ENCODE results near the gene KCNJ15. TPM values are rescaled to one million over a fixed set of nuclear protein-coding genes. Genes with fewer than 3 reads are reported as not detected.

The KCNJ15 gene
- total and polyA plus RNA-seq, 10 of the 15 experiments (the other 5 are each of a cell fraction or from before 2014, with no cell fraction given) = 0.05 to 2.7 (median 0.33) TPM; not detected in 6

DNA sequence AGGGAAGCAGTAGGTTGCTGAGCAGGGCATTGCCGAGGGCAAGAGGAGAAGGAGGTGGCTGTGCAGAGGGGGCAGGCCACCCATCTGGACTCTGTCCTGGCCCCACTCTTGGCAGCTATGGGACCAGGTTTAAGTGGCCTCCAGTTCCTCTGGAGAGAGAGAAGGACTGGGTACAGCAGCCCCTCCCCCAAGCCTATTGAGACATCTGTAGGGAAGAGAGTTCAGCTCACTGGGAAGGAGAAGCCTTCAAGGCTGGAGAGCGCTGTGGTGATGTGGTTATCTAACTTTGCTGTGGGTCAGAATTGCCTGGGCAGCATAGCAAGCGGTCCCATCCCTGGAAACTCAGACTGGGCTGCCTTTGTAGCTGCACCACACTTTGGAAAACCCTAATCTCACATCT lies 93.9 kb downstream of the KCNJ15 start:
- SMC1A ChIA-PET (ENCODE audit: uncharacterized antibody, unreplicated experiment) = interaction anchor here (0.8 to 4.9 kb wide), 9 partner anchors 78 to 191 kb away, joined by 3 to 90 read pairs (median 19); no protein-coding TSS in a partner anchor
- H3K9me3 ChIP-seq (replicated peaks; ENCODE audit: control insufficient read depth, insufficient read depth, low read length) = no peaks in the 10 kb centered on the region; the same call in 2 of the 3 replicates
- no peak overlapping the region for H2AFZ ChIP-seq (ENCODE audit: control insufficient read depth, low read depth, low read length)
- no peak for DNase-seq (ENCODE audit: low read depth, low spot score)
- BruUV-seq (replicated peaks) = no TSS peak
- no peak overlapping the region for H3K4me3 ChIP-seq
- intact Hi-C loops (cut with micrococcal nuclease; ENCODE audit: unreplicated experiment) (loop anchor here (5.0 kb wide), 1 partner anchor 83 kb away; no protein-coding TSS in a partner anchor), in situ Hi-C loops (cut with MboI) (loop anchor here (5.0 kb wide), 3 partner anchors 138 to 643 kb away; no protein-coding TSS in a partner anchor)
- TF ChIP-seq SMAD5 (IDR thresholded peaks at IDR 0.05; ENCODE audit: low read depth) (no peak), NFIC (IDR thresholded peaks at IDR 0.05; ENCODE audit: low read depth, low read length) (no peak), EGR1 (IDR thresholded peaks at IDR 0.05; ENCODE audit: borderline replicate concordance in 1 of 2, low read depth in 2 of 2, low read length in 2 of 2) (no peak), EZH2 (IDR thresholded peaks at IDR 0.05; ENCODE audit: borderline replicate concordance, control insufficient read depth, low read depth, low read length) (no peak), ATF2 (IDR thresholded peaks at IDR 0.05; ENCODE audit: low read length) (no peak), MEF2A (IDR thresholded peaks at IDR 0.05; ENCODE audit: insufficient read depth, low read depth, low read length) (no peak), POLR2AphosphoS5 (IDR thresholded peaks at IDR 0.05; ENCODE audit: low read length) (no peak), RFX5 (IDR thresholded peaks at IDR 0.05; ENCODE audit: low read depth, low read length) (no peak), CHD1 (IDR thresholded peaks at IDR 0.05; ENCODE audit: low read depth, low read length) (no peak), SP1 (IDR thresholded peaks at IDR 0.05; ENCODE audit: low read depth, low read length) (no peak), IKZF1 (conservative IDR thresholded peaks at IDR 0.05) (no peak), TAF1 (IDR thresholded peaks at IDR 0.05; ENCODE audit: borderline replicate concordance, low read depth, low read length) (no peak)
- TF ChIP-seq, protein P1, sequence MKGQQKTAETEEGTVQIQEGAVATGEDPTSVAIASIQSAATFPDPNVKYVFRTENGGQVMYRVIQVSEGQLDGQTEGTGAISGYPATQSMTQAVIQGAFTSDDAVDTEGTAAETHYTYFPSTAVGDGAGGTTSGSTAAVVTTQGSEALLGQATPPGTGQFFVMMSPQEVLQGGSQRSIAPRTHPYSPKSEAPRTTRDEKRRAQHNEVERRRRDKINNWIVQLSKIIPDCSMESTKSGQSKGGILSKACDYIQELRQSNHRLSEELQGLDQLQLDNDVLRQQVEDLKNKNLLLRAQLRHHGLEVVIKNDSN (IDR thresholded peaks at IDR 0.05; ENCODE audit: borderline replicate concordance, extremely low read length, insufficient read depth, low read depth, low read length) = no peak
- no peak overlapping the region for H3K27ac ChIP-seq (ENCODE audit: control insufficient read depth, insufficient read depth)
- H3K79me2 ChIP-seq (ENCODE audit: control insufficient read depth, insufficient read depth, low read length) = no peaks in the 10 kb centered on the region
- H3K27me3 ChIP-seq (replicated peaks in 1 of 2; ENCODE audit: control insufficient read depth in 2 of 2, insufficient read depth in 2 of 2, low read length in 1 of 2) = no peaks in the 10 kb centered on the region; a peak in 1 of 4 replicates
- no peak for ATAC-seq
- RAD21 ChIA-PET (ENCODE audit: unreplicated experiment) = interaction anchor here (0.8 to 7.4 kb wide), 9 partner anchors 57 to 639 kb away, joined by 3 to 110 read pairs (median 4); no protein-coding TSS in a partner anchor
- CTCF ChIA-PET = interaction anchor here (0.7 to 9.1 kb wide), 10 partner anchors 16 to 676 kb away, joined by 3 to 195 read pairs (median 25); no protein-coding TSS in a partner anchor
- POLR2A ChIA-PET = no interaction called here
- H4K20me1 ChIP-seq (ENCODE audit: control insufficient read depth, insufficient read depth) = no peaks in the 10 kb centered on the region
- no peak for FAIRE-seq
- H3K36me3 ChIP-seq (ENCODE audit: control insufficient read depth in 2 of 2, insufficient read depth in 2 of 2, low read length in 1 of 2) = no peaks in the 10 kb centered on the region
- no peaks in the 10 kb centered on the region; the same call in 1 of the 2 replicates for H3K4me1 ChIP-seq (ENCODE audit: control insufficient read depth, insufficient read depth, low read length)
- WGBS (ENCODE audit: insufficient coverage, insufficient replicate concordance, low lambda C conversion rate, missing lambda C conversion rate) = 17% methylated on average over 3 of the region's 3 CpGs
- no peak overlapping the region for H3K4me2 ChIP-seq (ENCODE audit: control insufficient read depth, insufficient read depth)
- no peak overlapping the region for H3K9ac ChIP-seq (ENCODE audit: control insufficient read depth, insufficient read depth, low read length)

Measured in GM12878 (cell line).